ENCODE data around the gene PGGHG. TPM values are rescaled to one million over a fixed set of nuclear protein-coding genes. Genes with fewer than 3 reads are reported as not detected.

Gene PGGHG
- total and polyA plus RNA-seq, 2 of the 13 experiments (the other 11 are each of a cell fraction or from before 2014, with no cell fraction given), result 5.9 to 14.8 TPM

- no peak for TF ChIP-seq HNF1A (IDR thresholded peaks at IDR 0.05; ENCODE audit: low read depth)
- TF ChIP-seq HNF1A (CRISPR knock-in tag; IDR thresholded peaks at IDR 0.05; ENCODE audit: borderline replicate concordance), result no peak
- no peak for TF ChIP-seq ZNF547 (CRISPR knock-in tag; IDR thresholded peaks at IDR 0.05)
- no peak; the same call in 1 of the 2 replicates for TF ChIP-seq HDAC1 (CRISPR knock-in tag; IDR thresholded peaks at IDR 0.05)
- TF ChIP-seq HOXA9 (CRISPR knock-in tag; IDR thresholded peaks at IDR 0.05; ENCODE audit: borderline replicate concordance), result no peak
These were observed 16.9 kb downstream of the PGGHG start (continued) for GRCh38 chr11:305844-306211.

GRCh38 chr11:306645-307371, 17.9 kb downstream of the PGGHG start:
- no peaks in the 10 kb centered on the region for H3K36me3 ChIP-seq (replicated peaks in 1 of 2; ENCODE audit: control insufficient read depth in 1 of 2, insufficient read depth in 2 of 2, low read length in 2 of 2)
- peak overlapping the region in 1 of 3 experiments; percentile 7; a peak in 1 of 6 replicates for H3K4me3 ChIP-seq (replicated peaks in 1 of 3; ENCODE audit: insufficient read depth in 1 of 3, low read depth in 2 of 3, low read length in 3 of 3)
- FAIRE-seq (no peak), DNase-seq (ENCODE audit: low spot score) (no peak), ATAC-seq (no peak)
- no peaks in the 10 kb centered on the region for H4K20me1 ChIP-seq (ENCODE audit: insufficient read depth, low read length)
- WGBS (ENCODE audit: low lambda C conversion rate), result 54% methylated on average over 13 of the region's 17 CpGs
- peaks cover 52% of the 10 kb centered on the region for H3K4me1 ChIP-seq (ENCODE audit: insufficient read depth, low read length)
- intact Hi-C loops (cut with micrococcal nuclease; ENCODE audit: unreplicated experiment) (loop anchor here (5.0 kb wide), 1 partner anchor 50 kb away; no protein-coding TSS in a partner anchor), in situ Hi-C loops (cut with HindIII; ENCODE audit: extremely low pct_ligation_motif_present, low pct_unique_long_range_greater_than_20kb) (no loop called here)
- peak overlapping the region; percentile 40; the same call in 1 of the 2 replicates for H3K4me2 ChIP-seq (ENCODE audit: low read depth, low read length)
- no peaks in the 10 kb centered on the region for H3K27me3 ChIP-seq (ENCODE audit: control insufficient read depth in 1 of 2, insufficient read depth in 2 of 2, low read length in 2 of 2)
- H3K79me2 ChIP-seq (ENCODE audit: insufficient read depth, low read length), result peaks cover 7% of the 10 kb centered on the region
- H3K27ac ChIP-seq (ENCODE audit: extremely low read length, insufficient read depth, low read length), result no peak overlapping the region
- ChIA-PET CTCF (ENCODE audit: low intra/inter-chr PET ratio, low total read pairs) (no interaction called here), POLR2A (interaction anchor here (1.0 to 2.9 kb wide), 7 partner anchors 8 to 100 kb away, joined by 3 to 21 read pairs (median 3); partner anchors contain the start of genes BET1L and RIC8A)
- BruUV-seq (replicated peaks), result no TSS peak
- no peak overlapping the region for H3K9ac ChIP-seq (ENCODE audit: insufficient read depth, low read depth, low read length)
- H2AFZ ChIP-seq (ENCODE audit: low read length), result no peak overlapping the region
- H3K9me3 ChIP-seq (ENCODE audit: low read length), result no peaks in the 10 kb centered on the region
- TF ChIP-seq KDM5B (CRISPR knock-in tag; IDR thresholded peaks at IDR 0.05; ENCODE audit: borderline replicate concordance), result 0 out of 2 replicates have a peak, but pooled peaks have one; percentile 17
- TF ChIP-seq CTCF (CRISPR knock-in tag; IDR thresholded peaks at IDR 0.05), result 0 out of 2 replicates have a peak, but pooled peaks have one; percentile 2
- TF ChIP-seq SETDB1 (CRISPR knock-in tag; IDR thresholded peaks at IDR 0.05; ENCODE audit: borderline replicate concordance), result no peak
- no peak for TF ChIP-seq SATB2 (CRISPR knock-in tag; IDR thresholded peaks at IDR 0.05)
- TF ChIP-seq ZBTB38 (CRISPR knock-in tag; IDR thresholded peaks at IDR 0.05), result peak; percentile 98
- no peak for TF ChIP-seq ZNF572 (CRISPR knock-in tag; IDR thresholded peaks at IDR 0.05)
- no peak for TF ChIP-seq TAF1 (CRISPR knock-in tag; IDR thresholded peaks at IDR 0.05)
- TF ChIP-seq ZNF75D (CRISPR knock-in tag; IDR thresholded peaks at IDR 0.05; ENCODE audit: borderline replicate concordance), result no peak
- peak; percentile 40; the same call in 1 of the 2 replicates for TF ChIP-seq MYC (CRISPR knock-in tag; IDR thresholded peaks at IDR 0.05; ENCODE audit: borderline replicate concordance)
- TF ChIP-seq NFKBIZ (CRISPR knock-in tag; IDR thresholded peaks at IDR 0.05), result no peak
- no peak for TF ChIP-seq SMAD3 (CRISPR knock-in tag; IDR thresholded peaks at IDR 0.05)
- TF ChIP-seq MAZ (IDR thresholded peaks at IDR 0.05; ENCODE audit: borderline replicate concordance, low read depth, low read length), result no peak
- TF ChIP-seq MAZ (CRISPR knock-in tag; IDR thresholded peaks at IDR 0.05; ENCODE audit: low read depth), result no peak
